Hepatocyte (in vitro differentiated cells): ENCODE measurements around the gene UBQLN1. TPM values are rescaled to one million over a fixed set of nuclear protein-coding genes. Genes with fewer than 3 reads are reported as not detected.
"Not testable (repeated sequence)": the region's sequence is repeated elsewhere in the genome, so short reads cannot be mapped to it uniquely, and the experiment has no call there.

Experiments
- DNase-seq: peaks from one replicate; pipeline ENCODE4 v3.0.0-alpha.2; 2016; ENCODE audit warnings: low spot score
- H2AFZ ChIP-seq: fragments of 200-600 bp; sonication (generic); 2 replicates; pipeline ENCODE4 v1.6.0; 2016; ENCODE audit warnings: antibody characterized with exemption, mild to moderate bottlenecking
- H3K27ac ChIP-seq: fragments of 200-600 bp; sonication (generic); 2 replicates; pipeline ENCODE4 v1.5.1; 2016; ENCODE audit warnings: mild to moderate bottlenecking
- H3K27me3 ChIP-seq: fragments of 200-600 bp; sonication (generic); 2 replicates; pipeline ENCODE4 v1.6.1; 2016
- H3K36me3 ChIP-seq: fragments of 200-600 bp; sonication (generic); replicated peaks from 2 replicates; pipeline ENCODE4 v1.5.1; 2016; ENCODE audit warnings: low read depth; ENCODE audit not compliant: insufficient read depth
- H3K4me1 ChIP-seq: fragments of 200-600 bp; sonication (generic); 2 replicates; pipeline ENCODE4 v1.5.1; 2016; ENCODE audit warnings: mild to moderate bottlenecking, moderate library complexity; ENCODE audit not compliant: insufficient read depth
- H3K4me2 ChIP-seq: fragments of 200-600 bp; sonication (generic); 2 replicates; pipeline ENCODE4 v1.6.0; 2016
- H3K4me3 ChIP-seq: fragments of 200-600 bp; sonication (generic); 2 replicates; pipeline ENCODE4 v1.5.1; 2016; ENCODE audit warnings: mild to moderate bottlenecking
- H3K79me2 ChIP-seq: fragments of 200-600 bp; sonication (generic); 2 replicates; pipeline ENCODE4 v1.6.0; 2017; ENCODE audit warnings: mild to moderate bottlenecking
- H3K9me2 ChIP-seq: fragments of 200-600 bp; sonication (generic); replicated peaks from 2 replicates; pipeline ENCODE4 v1.6.0; 2017; ENCODE audit warnings: mild to moderate bottlenecking; ENCODE audit not compliant: insufficient read depth
- H3K9me3 ChIP-seq: fragments of 200-600 bp; sonication (generic); 2 replicates; pipeline ENCODE4 v1.5.1; 2016; ENCODE audit warnings: low read depth, mild to moderate bottlenecking
- H4K20me1 ChIP-seq: fragments of 200-600 bp; sonication (generic); 2 replicates; pipeline ENCODE4 v1.6.0; 2016; ENCODE audit warnings: mild to moderate bottlenecking; ENCODE audit not compliant: insufficient read depth, poor library complexity, severe bottlenecking
- CTCF ChIP-seq: fragments of 200-600 bp; sonication (generic); IDR thresholded peaks from 2 replicates; pipeline ENCODE4 v1.5.1; 2016; ENCODE audit warnings: antibody characterized with exemption, mild to moderate bottlenecking; ENCODE audit not compliant: poor library complexity
- EZH2 ChIP-seq: fragments of 200-600 bp; sonication (generic); IDR thresholded peaks from 2 replicates; pipeline ENCODE4 v1.6.1; 2016; ENCODE audit warnings: antibody characterized with exemption, mild to moderate bottlenecking, borderline replicate concordance
- EZH2phosphoT487 ChIP-seq: fragments of 200-600 bp; sonication (generic); IDR thresholded peaks from one replicate; pipeline ENCODE4 v1.6.1; 2018; ENCODE audit warnings: antibody characterized with exemption, mild to moderate bottlenecking, low read depth, moderate library complexity; ENCODE audit not compliant: unreplicated experiment, severe bottlenecking
- WGBS: methylation state at CpG from one replicate; pipeline ENCODE4 v1.1.6; 2016; ENCODE audit warnings: low lambda C conversion rate; ENCODE audit errors: missing lambda C conversion rate; 5-methylcytosine and 5-hydroxymethylcytosine counted together
- polyA plus RNA-seq: library from polyadenylated mRNA; unstranded; fragments of >200 nt; fragmentation: Nextera tagmentation; extraction: Ambion mirVana; gene quantifications from 2 replicates; pipeline ENCODE4 v1.2.1, GENCODE V29; 2016
- total RNA-seq: library from RNA; depleted of rRNA; stranded (reverse); fragments of >200 nt; gene quantifications from 2 replicates; pipeline ENCODE4 v1.2.3, GENCODE V29; 2014

UBQLN1 gene
- total and polyA plus RNA-seq, 2 experiments from 2014 or later: 42.6 to 97.1 TPM

- peak; percentile 68 for DNase-seq
- WGBS: 1% methylated on average over 34 of the region's 42 CpGs
- H2AFZ ChIP-seq: peak overlapping the region; percentile 92
Observed at GRCh38 chr9:83706676-83707517, 861 bp downstream of the UBQLN1 start.

GRCh38 chr9:83705219-83705651, 2.5 kb downstream of the UBQLN1 start:
- H3K4me2 ChIP-seq: peak overlapping the region; percentile 83
- H3K4me1 ChIP-seq, H2AFZ ChIP-seq, H3K27me3 ChIP-seq, H3K36me3 ChIP-seq, H3K9me2 ChIP-seq, H3K9me3 ChIP-seq, DNase-seq: not testable (repeated sequence)
- 93% methylated on average over 12 of the region's 12 CpGs for WGBS
- H3K27ac ChIP-seq: peak overlapping the region; percentile 17
- peak overlapping the region; percentile 75 for H3K4me3 ChIP-seq
- peaks cover 65% of the 10 kb centered on the region for H4K20me1 ChIP-seq
- peaks cover 75% of the 10 kb centered on the region for H3K79me2 ChIP-seq

More at GRCh38 chr9:83706676-83707517, 861 bp downstream of the UBQLN1 start:
- Histone ChIP-seq H3K27me3 (no peaks in the 10 kb centered on the region), H3K9me3 (no peaks in the 10 kb centered on the region), H3K36me3 (no peaks in the 10 kb centered on the region), H3K4me1 (peaks cover 5% of the 10 kb centered on the region), H4K20me1 (peaks cover 48% of the 10 kb centered on the region), H3K4me3 (peak overlapping the region; percentile 75), H3K9me2 (no peaks in the 10 kb centered on the region), H3K79me2 (peaks cover 58% of the 10 kb centered on the region), H3K27ac (peak overlapping the region; percentile 100), H3K4me2 (peak overlapping the region; percentile 83)
- TF ChIP-seq CTCF (no peak), EZH2phosphoT487 (no peak), EZH2 (no peak)

GRCh38 chr9:83701769-83702168, 6.0 kb downstream of the UBQLN1 start:
- H3K36me3 ChIP-seq: no peaks in the 10 kb centered on the region
- no peak overlapping the region for H3K4me2 ChIP-seq
- DNase-seq: no peak
- TF ChIP-seq EZH2phosphoT487: no peak
- TF ChIP-seq EZH2: no peak
- no peak for TF ChIP-seq CTCF
- no peaks in the 10 kb centered on the region for H3K9me2 ChIP-seq
- no peak overlapping the region for H2AFZ ChIP-seq
- peaks cover 100% of the 10 kb centered on the region for H3K79me2 ChIP-seq
- H3K4me1 ChIP-seq: peaks cover 5% of the 10 kb centered on the region
- no peak overlapping the region for H3K27ac ChIP-seq
- WGBS: 73% methylated on average over 6 of the region's 6 CpGs
- H3K9me3 ChIP-seq: no peaks in the 10 kb centered on the region
- no peak overlapping the region for H3K4me3 ChIP-seq
- H3K27me3 ChIP-seq: no peaks in the 10 kb centered on the region
- H4K20me1 ChIP-seq: peaks cover 94% of the 10 kb centered on the region

GRCh38 chr9:83701286-83701685, 6.5 kb downstream of the UBQLN1 start:
- Histone ChIP-seq H3K4me3 (no peak overlapping the region), H3K36me3 (no peaks in the 10 kb centered on the region), H3K27me3 (no peaks in the 10 kb centered on the region), H4K20me1 (peaks cover 94% of the 10 kb centered on the region), H3K9me3 (no peaks in the 10 kb centered on the region), H3K9me2 (no peaks in the 10 kb centered on the region), H2AFZ (no peak overlapping the region), H3K4me1 (peaks cover 5% of the 10 kb centered on the region), H3K4me2 (no peak overlapping the region), H3K27ac (no peak overlapping the region), H3K79me2 (peaks cover 100% of the 10 kb centered on the region)
- no peak for DNase-seq
- TF ChIP-seq EZH2phosphoT487 (no peak), EZH2 (no peak), CTCF (no peak)
- WGBS: 100% methylated on average over 1 of the region's 1 CpG
